ENCODE results near the gene TTBK1. TPM values are rescaled to one million over a fixed set of nuclear protein-coding genes. Genes with fewer than 3 reads are reported as not detected.

The TTBK1 gene
- total and polyA plus RNA-seq, 2 donors (not counting 1 experiment from before 2014, with no cell fraction given): under 0.01 TPM; not detected in 1

DNA sequence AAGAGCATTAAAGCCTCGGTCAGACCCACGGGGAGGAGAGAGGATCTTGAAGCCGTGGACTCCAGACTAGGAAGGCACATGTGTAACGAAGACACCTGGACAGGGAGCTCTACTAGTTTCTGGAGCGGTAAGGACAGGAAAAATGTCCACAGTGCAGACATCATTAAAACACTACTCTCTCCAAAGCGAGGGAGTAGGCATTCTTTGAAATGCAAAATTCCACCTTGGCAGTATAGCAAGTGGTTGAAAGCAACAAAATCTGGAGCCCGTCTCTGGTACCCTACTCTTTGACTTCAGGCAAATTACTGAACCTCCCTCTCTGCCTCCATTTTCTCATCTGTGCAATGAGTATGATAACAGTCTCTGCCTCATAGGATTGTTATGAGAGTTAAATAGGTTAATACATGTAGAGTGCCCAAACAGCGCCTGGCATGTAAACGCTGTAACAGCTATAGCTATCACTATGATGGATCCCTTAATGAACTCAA, 65.8 kb downstream of the TTBK1 start:
- H3K4me3 ChIP-seq (replicated peaks in 1 of 4; ENCODE audit: control extremely low read depth in 1 of 4, insufficient read depth in 1 of 4, low read depth in 3 of 4, low read length in 4 of 4): peak overlapping the region in 2 of 4 experiments; percentile 32 to 37
- no peaks in the 10 kb centered on the region for H3K36me3 ChIP-seq (ENCODE audit: control insufficient read depth, insufficient read depth, low read length)
- TF ChIP-seq, protein P1, sequence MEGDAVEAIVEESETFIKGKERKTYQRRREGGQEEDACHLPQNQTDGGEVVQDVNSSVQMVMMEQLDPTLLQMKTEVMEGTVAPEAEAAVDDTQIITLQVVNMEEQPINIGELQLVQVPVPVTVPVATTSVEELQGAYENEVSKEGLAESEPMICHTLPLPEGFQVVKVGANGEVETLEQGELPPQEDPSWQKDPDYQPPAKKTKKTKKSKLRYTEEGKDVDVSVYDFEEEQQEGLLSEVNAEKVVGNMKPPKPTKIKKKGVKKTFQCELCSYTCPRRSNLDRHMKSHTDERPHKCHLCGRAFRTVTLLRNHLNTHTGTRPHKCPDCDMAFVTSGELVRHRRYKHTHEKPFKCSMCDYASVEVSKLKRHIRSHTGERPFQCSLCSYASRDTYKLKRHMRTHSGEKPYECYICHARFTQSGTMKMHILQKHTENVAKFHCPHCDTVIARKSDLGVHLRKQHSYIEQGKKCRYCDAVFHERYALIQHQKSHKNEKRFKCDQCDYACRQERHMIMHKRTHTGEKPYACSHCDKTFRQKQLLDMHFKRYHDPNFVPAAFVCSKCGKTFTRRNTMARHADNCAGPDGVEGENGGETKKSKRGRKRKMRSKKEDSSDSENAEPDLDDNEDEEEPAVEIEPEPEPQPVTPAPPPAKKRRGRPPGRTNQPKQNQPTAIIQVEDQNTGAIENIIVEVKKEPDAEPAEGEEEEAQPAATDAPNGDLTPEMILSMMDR (conservative IDR thresholded peaks at IDR 0.05 in 1 of 2, IDR thresholded peaks at IDR 0.05 in 1 of 2; ENCODE audit: low read depth in 1 of 2, low read length in 2 of 2): no peak
- no peak for TF ChIP-seq EZH2 (IDR thresholded peaks at IDR 0.05; ENCODE audit: low read length, missing control alignments)
- H3K27me3 ChIP-seq (ENCODE audit: control insufficient read depth, insufficient read depth, low read length): peaks cover 18% of the 10 kb centered on the region
- no peak overlapping the region for H3K9ac ChIP-seq (ENCODE audit: insufficient read depth, low read length)
- DNase-seq (ENCODE audit: low read depth in 2 of 2): no peak
- H2AFZ ChIP-seq (ENCODE audit: low read length): peak overlapping the region; percentile 39
- H3K4me2 ChIP-seq (ENCODE audit: extremely low read depth, insufficient read depth, low read length): peak overlapping the region; percentile 75
- no peaks in the 10 kb centered on the region for H4K20me1 ChIP-seq (ENCODE audit: control insufficient read depth, extremely low read depth, insufficient read depth, low read length)
- H3K27ac ChIP-seq (ENCODE audit: insufficient read depth, low read length): no peak overlapping the region
- no peaks in the 10 kb centered on the region for H3K9me3 ChIP-seq (ENCODE audit: control insufficient read depth, insufficient read depth, low read depth, low read length)
- H3K4me1 ChIP-seq (ENCODE audit: control insufficient read depth, extremely low read depth, insufficient read depth, low read length): peaks cover 2% of the 10 kb centered on the region
- H3K79me2 ChIP-seq (ENCODE audit: control insufficient read depth, insufficient read depth, low read length): no peaks in the 10 kb centered on the region

DNA sequence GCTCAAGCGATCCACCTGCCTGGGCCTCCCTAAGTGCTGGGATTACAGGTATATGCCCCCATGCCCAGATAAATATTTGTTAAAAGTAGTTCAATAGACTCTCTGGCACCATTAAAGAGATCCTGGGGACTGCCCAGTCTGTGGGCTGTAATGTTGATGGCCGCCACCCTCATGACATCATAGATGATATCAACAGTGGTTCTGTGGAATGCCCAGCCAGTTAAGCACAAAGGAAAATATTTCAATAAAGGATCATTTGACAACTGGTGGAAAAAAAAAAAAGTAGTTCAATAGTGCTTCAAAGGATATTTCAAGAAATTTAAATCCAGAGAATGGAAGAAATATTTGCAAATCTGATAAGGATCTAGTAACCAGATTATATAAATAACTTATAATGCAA, 66.9 kb downstream of the TTBK1 start:
- H3K27me3 ChIP-seq (ENCODE audit: control insufficient read depth, insufficient read depth, low read length): peaks cover 20% of the 10 kb centered on the region
- H3K4me3 ChIP-seq (replicated peaks in 1 of 4; ENCODE audit: control extremely low read depth in 1 of 4, insufficient read depth in 1 of 4, low read depth in 3 of 4, low read length in 4 of 4): no peak overlapping the region
- H2AFZ ChIP-seq (ENCODE audit: low read length): no peak overlapping the region
- no peaks in the 10 kb centered on the region for H3K9me3 ChIP-seq (ENCODE audit: control insufficient read depth, insufficient read depth, low read depth, low read length)
- no peak overlapping the region for H3K9ac ChIP-seq (ENCODE audit: insufficient read depth, low read length)
- H3K27ac ChIP-seq (ENCODE audit: insufficient read depth, low read length): no peak overlapping the region
- TF ChIP-seq, protein P1 (conservative IDR thresholded peaks at IDR 0.05 in 1 of 2, IDR thresholded peaks at IDR 0.05 in 1 of 2; ENCODE audit: low read depth in 1 of 2, low read length in 2 of 2): no peak
- no peak for TF ChIP-seq EZH2 (IDR thresholded peaks at IDR 0.05; ENCODE audit: low read length, missing control alignments)
- no peak overlapping the region for H3K4me2 ChIP-seq (ENCODE audit: extremely low read depth, insufficient read depth, low read length)
- peak in 1 of 2 donors; percentile 15 for DNase-seq (ENCODE audit: low read depth in 2 of 2)
- H3K36me3 ChIP-seq (ENCODE audit: control insufficient read depth, insufficient read depth, low read length): no peaks in the 10 kb centered on the region
- peaks cover 2% of the 10 kb centered on the region for H3K4me1 ChIP-seq (ENCODE audit: control insufficient read depth, extremely low read depth, insufficient read depth, low read length)
- no peaks in the 10 kb centered on the region for H3K79me2 ChIP-seq (ENCODE audit: control insufficient read depth, insufficient read depth, low read length)
- H4K20me1 ChIP-seq (ENCODE audit: control insufficient read depth, extremely low read depth, insufficient read depth, low read length): no peaks in the 10 kb centered on the region

DNA sequence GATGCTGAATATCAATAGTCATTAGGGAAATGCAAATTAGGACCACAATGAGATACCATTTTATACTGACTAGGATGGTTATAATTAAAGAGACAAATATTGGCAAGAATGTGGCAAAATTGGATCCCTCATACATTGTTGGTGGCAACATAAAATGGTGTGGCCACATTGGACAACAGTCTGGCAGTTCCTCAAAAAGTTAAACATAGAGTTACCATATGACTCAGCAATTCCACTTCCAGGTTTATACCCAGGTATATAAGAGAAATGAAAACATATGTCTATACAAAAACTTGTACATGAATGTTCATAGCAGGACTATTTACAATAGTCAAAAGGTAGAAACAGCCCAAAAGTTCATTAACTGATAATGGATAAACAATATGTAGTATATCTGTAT, 67.3 kb downstream of the TTBK1 start:
- Histone ChIP-seq H3K4me2 (ENCODE audit: extremely low read depth, insufficient read depth, low read length) (no peak overlapping the region), H3K36me3 (ENCODE audit: control insufficient read depth, insufficient read depth, low read length) (no peaks in the 10 kb centered on the region), H3K9ac (ENCODE audit: insufficient read depth, low read length) (no peak overlapping the region), H3K79me2 (ENCODE audit: control insufficient read depth, insufficient read depth, low read length) (no peaks in the 10 kb centered on the region), H2AFZ (ENCODE audit: low read length) (no peak overlapping the region), H3K27ac (ENCODE audit: insufficient read depth, low read length) (no peak overlapping the region), H4K20me1 (ENCODE audit: control insufficient read depth, extremely low read depth, insufficient read depth, low read length) (no peaks in the 10 kb centered on the region), H3K27me3 (ENCODE audit: control insufficient read depth, insufficient read depth, low read length) (peaks cover 22% of the 10 kb centered on the region), H3K9me3 (ENCODE audit: control insufficient read depth, insufficient read depth, low read depth, low read length) (no peaks in the 10 kb centered on the region), H3K4me3 (replicated peaks in 1 of 4; ENCODE audit: control extremely low read depth in 1 of 4, insufficient read depth in 1 of 4, low read depth in 3 of 4, low read length in 4 of 4) (no peak overlapping the region), H3K4me1 (ENCODE audit: control insufficient read depth, extremely low read depth, insufficient read depth, low read length) (peaks cover 2% of the 10 kb centered on the region)
- no peak for TF ChIP-seq EZH2 (IDR thresholded peaks at IDR 0.05; ENCODE audit: low read length, missing control alignments)
- TF ChIP-seq, protein P1 (conservative IDR thresholded peaks at IDR 0.05 in 1 of 2, IDR thresholded peaks at IDR 0.05 in 1 of 2; ENCODE audit: low read depth in 1 of 2, low read length in 2 of 2): no peak
- no peak for DNase-seq (ENCODE audit: low read depth in 2 of 2)

Measured in fibroblast of lung (primary cell).